HG03060 (cell line): Measurements from ENCODE around the gene MPRIP.

Experiments used
- ATAC-seq: cut with Tn5 transposase; IDR thresholded peaks from one replicate; pipeline ENCODE4 v1.9.1; 2021; ENCODE audit warnings: low read depth, moderate number of reproducible peaks; ENCODE audit not compliant: unreplicated experiment

MPRIP gene

GRCh38 chr17:17084317-17084835, 42.1 kb downstream of the MPRIP start:
- no peak for ATAC-seq

DNA sequence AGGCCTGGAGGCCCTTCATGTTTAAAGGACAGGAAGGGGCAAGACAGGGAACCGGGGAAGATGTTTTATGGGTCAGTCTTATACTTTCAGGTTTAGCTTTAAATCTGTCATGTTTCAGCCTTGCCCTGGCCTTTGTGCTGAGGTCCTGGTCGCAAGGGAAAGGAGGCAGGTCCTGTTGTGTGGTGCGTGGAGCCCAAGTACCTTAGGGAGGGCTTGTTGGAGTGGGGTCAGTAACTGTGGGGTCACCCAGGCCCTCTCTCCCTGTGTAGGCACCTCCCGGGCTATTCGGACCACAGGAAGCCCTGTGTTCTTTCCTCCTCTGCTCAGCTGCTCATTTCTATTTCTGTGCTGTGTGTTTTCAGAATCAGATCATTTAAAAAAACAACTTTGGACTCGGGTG, 42.7 kb downstream of the MPRIP start:
- ATAC-seq: no peak

DNA sequence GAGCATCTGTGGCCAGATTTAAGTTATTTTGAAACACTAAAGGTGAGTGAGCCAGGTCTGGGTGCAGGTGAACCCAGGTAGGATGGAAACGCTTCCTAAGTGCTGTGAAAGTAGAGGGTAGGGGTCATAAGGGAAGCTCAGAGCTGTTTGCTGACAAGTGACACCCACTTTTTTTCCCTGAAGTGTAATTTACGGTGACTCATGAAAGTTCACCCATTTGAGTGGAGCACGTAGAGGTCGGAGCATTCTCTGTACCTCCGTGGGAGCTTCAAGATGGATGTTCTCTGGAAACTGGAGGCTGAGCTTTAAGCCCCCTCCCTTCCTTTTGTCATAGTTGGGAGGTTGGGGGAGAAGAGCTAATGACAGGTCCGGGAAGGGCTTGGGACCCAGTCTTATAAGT, 44.3 kb downstream of the MPRIP start:
- ATAC-seq: no peak

GRCh38 chr17:17087424-17088015, 45.3 kb downstream of the MPRIP start:
- no peak for ATAC-seq

DNA sequence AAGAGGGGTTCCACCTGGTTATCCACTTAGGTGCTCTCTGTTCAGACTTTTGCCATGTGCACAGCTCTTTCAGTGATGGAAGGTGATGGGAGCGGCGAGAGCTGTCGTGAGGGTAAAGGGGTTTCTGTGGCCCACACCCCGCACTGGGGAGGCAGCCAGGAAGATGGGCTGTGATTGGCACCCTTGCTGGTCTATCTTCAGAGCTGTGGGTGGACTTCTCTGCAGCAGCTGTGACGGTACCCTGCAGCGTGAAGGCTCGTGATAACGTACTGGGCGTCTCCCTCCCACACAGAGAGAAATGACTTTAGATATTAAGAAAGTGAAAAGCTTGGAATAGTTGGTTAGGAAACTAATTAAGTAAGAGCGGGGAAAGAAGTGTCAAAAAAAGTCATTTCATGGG, 45.8 kb downstream of the MPRIP start:
- ATAC-seq: no peak

DNA sequence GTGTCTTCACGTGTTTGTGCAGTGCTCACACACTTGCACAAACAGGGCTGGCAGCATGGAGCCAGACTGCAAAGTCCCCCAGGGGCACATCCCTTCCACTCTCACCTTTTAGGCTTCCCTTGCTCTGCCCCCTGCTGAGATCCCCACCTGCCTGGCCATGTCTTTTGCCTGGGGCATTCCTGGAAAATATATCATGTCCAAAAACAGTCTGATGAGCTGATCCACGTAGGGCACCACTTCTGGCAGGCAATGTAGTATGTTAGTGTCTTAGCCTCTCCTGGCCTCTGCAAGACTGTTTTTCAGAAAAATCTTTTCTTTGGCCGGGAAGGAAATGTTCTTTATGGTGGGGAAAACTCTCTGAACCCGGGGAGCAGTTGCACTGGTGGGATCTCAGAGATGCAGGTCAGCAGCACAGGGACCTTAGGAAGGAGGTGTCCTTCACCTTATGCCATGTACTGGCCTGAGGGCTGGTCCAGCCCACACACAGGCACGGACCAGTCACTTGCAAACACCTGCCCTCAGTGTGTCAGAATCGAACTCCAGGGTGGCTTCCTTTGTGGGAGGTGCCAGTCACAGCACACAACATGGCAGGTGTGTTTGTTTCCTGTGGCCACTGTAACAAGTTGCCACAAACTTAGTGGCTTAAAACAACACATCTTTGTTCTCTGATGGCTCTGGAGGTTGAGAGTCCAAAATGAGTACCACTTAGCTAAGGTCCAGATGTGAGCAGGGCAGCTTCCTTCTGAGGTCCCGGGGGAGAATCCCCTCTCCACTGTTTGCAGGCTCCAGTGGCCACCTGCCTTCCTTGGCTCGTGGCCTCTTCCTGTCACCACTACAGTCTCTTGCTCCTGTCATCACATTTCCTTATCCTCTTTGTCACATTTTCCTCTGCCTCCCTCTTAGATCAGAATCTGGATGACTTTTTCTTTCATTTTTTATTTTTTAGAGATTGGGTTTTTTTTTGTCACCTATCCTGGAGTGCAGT, 46.6 kb downstream of the MPRIP start:
- no peak for ATAC-seq

GRCh38 chr17:17089796-17090641, 47.8 kb downstream of the MPRIP start:
- ATAC-seq: no peak

GRCh38 chr17:17090642-17091103, 48.4 kb downstream of the MPRIP start:
- no peak for ATAC-seq

GRCh38 chr17:17091276-17091675, 49.0 kb downstream of the MPRIP start:
- ATAC-seq: no peak

- no peak for ATAC-seq
These were observed 49.8 kb downstream of the MPRIP start for GRCh38 chr17:17091856-17092756.

DNA sequence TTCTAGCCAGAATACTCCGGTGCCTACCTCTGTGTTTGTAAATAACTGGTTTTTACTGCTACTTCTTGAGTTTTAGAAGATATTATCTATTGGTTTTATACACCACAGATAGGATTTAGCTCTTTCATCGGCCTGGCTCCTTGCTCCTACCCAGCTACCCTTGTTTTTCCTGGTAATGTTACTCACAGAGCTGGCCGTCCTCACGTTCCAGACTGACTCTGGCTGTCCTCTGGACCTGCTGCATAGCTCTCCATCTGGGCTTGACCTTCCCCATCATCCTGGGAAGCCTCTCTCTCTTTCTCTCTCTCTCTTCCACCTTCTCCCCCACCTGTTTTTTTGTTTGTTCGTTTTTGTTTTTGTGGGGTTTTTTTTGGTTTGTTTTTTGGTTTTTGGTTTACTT, 51.5 kb downstream of the MPRIP start:
- ATAC-seq: no peak

DNA sequence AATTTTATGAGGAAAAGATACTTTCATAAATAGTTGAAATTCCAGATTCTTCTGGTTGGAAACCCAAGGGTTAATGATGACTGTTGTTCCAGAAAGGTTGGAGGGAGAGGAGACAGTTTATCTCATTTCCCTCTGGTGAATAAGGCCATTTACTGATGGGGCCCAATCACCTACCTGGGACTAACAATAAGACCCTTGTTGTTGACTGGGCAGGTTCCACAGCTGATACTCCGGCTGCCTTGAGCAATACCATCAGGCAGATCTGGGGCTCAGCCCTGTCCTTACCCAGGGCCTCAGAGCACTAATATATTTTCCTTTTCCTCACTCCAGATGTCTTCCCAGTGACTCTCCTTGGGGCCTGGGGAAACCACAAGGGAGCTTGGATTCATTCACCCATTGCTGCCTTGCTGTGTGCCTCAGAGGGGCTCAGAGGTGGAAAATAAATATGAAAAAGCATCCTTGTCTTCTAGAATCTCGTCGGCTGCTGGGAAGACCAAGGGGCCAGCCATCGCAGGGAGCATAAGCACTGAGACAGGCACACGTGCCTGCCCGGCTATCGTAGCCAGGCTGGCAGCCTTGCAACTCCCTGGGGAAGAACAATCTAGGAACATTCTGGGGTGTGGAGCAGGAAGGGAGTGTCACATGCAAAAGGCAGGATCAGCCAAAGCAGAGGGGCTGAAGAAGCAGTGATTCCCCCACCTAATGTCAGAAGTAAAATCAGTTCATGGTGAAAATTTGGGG, 54.4 kb downstream of the MPRIP start:
- no peak for ATAC-seq

DNA sequence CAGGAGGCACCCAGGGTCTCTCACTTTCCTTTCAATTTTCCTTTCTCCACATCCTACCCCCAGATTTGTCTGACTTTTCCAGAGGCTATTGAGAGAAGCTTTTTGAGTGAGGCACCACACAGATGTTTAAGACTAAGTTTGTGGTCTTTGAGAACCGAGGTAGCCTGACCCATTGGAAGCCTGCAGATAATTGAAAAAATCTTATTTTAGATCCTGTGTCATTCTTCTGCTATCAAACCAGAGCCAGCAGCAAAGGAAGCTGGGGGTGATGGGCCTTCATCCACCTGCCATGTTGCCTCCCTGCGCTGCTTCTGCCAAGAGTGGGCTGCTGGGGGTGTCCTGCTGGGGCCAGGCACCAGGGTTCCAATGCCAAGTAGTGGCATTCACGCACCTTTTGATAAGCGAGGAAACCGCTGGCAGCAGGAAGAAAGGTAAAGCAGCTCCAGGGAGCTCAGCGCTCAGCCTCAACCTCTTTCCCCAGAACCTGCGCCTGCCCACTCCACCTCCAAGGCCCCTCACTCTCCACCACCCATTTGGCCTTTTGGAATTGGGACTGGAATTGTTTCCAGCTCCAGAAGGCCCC, 55.6 kb downstream of the MPRIP start:
- no peak for ATAC-seq

DNA sequence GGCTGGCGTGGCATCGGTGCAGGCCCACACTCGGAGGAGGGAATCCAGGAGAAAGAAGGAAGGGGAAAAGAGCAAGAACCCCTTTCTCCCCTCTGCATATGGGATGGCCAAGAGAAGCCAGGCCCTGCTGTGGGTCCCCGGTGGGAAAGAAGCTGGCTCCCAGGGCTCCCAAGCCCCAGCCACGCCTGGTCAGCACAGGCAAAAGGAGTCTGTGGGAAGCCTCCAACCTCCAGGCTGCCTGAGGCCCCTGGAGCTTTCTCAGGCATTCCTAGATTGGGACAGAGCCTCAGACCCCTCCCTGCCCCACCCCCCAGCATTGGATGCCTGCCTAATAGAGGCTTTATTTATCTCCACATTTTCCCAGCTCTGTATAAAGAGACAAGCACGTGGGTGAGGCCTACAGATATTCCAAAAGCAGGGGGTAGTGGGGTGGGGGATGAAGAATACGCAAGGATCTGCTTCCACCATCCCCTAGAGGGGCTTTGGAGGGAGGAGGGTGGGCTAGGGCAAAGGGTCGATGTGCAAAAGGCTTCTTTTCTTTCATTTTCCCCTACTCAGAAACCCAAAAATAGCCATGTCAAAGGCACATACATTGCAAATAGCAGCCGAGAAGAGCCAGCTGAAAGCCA, 56.4 kb downstream of the MPRIP start:
- no peak for ATAC-seq

DNA sequence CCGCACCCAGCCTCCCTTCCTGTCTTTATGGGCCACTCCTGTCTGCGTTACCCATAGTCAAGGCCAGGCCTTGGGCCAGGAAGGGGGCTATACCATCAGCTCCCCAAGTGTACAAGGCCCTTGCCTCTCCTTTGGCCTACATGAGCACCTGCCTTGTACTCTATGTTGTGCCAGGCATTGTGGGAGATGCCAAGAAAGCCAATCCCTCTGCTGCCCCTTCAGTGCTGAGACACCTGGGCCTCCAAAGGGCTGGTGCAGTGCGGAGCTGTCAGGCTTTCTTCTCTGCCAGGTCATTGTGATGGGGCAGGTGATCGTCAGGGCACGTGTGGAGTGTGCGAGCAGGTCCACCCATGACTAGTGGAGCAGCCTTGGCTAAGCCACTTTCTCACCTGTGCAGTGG, 59.9 kb downstream of the MPRIP start:
- ATAC-seq: no peak

- ATAC-seq: no peak
These were observed 60.9 kb downstream of the MPRIP start for GRCh38 chr17:17103160-17103559.

- ATAC-seq: no peak
These were observed 61.8 kb downstream of the MPRIP start for GRCh38 chr17:17104036-17104435.

DNA sequence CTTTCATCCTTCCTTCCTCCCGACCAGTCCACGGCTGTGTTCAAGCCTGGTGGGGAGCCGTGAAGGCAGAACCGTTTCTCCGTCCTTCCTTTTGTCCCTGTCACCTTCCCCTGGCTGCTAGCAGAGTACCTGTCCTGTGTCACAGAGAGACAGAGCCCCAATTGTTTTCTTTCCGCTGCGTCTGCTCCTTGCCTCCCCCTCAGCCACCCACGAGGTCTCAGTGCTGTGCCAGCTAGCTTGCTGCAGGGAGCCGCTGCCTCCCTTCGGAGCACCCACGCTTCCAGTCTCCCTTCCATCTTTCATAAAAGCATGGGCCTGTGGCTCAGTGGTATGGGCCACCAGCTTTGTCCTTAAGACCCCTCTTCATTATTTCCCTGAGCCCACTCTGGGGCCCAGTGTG, 62.2 kb downstream of the MPRIP start:
- no peak for ATAC-seq
